ENCODE results near the gene HOXA7.

Gene HOXA7

GRCh38 chr7:27130540-27131389, 25.7 kb downstream of the HOXA7 start, which contains the start of gene HOXA4:
TSS of gene HOXA4 (minus strand) at chr7:27130757. CDS start at chr7:27130733, 24 bp downstream.
- peak; percentile 95 for DNase-seq

GRCh38 chr7:27129729-27130539, 26.5 kb downstream of the HOXA7 start:
- peak; percentile 84 for DNase-seq

GRCh38 chr7:27128776-27129728, 27.4 kb downstream of the HOXA7 start:
- no peak for DNase-seq

- DNase-seq, result no peak
Observed at GRCh38 chr7:27128034-27128433, 28.4 kb downstream of the HOXA7 start.

- no peak for DNase-seq
Observed at GRCh38 chr7:27126596-27127327, 29.7 kb downstream of the HOXA7 start.

GRCh38 chr7:27125986-27126394, 30.5 kb downstream of the HOXA7 start:
- no peak for DNase-seq

GRCh38 chr7:27124902-27125689, 31.4 kb downstream of the HOXA7 start:
- DNase-seq, result no peak

GRCh38 chr7:27124096-27124901, 32.2 kb downstream of the HOXA7 start:
- DNase-seq, result no peak

- DNase-seq, result no peak
Observed at GRCh38 chr7:27123477-27124053, 32.9 kb downstream of the HOXA7 start.

GRCh38 chr7:27123007-27123476, 33.4 kb downstream of the HOXA7 start:
- no peak for DNase-seq

GRCh38 chr7:27122077-27122910, 34.2 kb downstream of the HOXA7 start:
- DNase-seq, result no peak

- DNase-seq, result no peak
Observed at GRCh38 chr7:27121684-27122076, 34.8 kb downstream of the HOXA7 start.

GRCh38 chr7:27119412-27119911, 37.0 kb downstream of the HOXA7 start:
- DNase-seq, result no peak

GRCh38 chr7:27118580-27118979, 37.9 kb downstream of the HOXA7 start:
- DNase-seq, result no peak

- no peak for DNase-seq
Observed at GRCh38 chr7:27117887-27118491, 38.5 kb downstream of the HOXA7 start.

- DNase-seq, result no peak
Observed at GRCh38 chr7:27116962-27117886, 39.3 kb downstream of the HOXA7 start.

All from NCI-H1092 treated with DMSO at 0.1 percent for 48 hours (cell line).